ENCODE results near the gene ALDH1A3.

The ALDH1A3 gene

GRCh38 chr15:100924436-100924835, 44.8 kb downstream of the ALDH1A3 start:
- H3K4me1 Mint-ChIP-seq = peaks cover 17% of the 10 kb centered on the region

GRCh38 chr15:100925480-100925879, 45.8 kb downstream of the ALDH1A3 start:
- peaks cover 11% of the 10 kb centered on the region for H3K4me1 Mint-ChIP-seq
- no peaks in the 10 kb centered on the region for H3K36me3 Mint-ChIP-seq
- H3K4me3 Mint-ChIP-seq = no peak overlapping the region
- CTCF ChIA-PET = interaction anchor here (3.4 kb wide), 1 partner anchor 82 kb away, joined by 13 read pairs; no protein-coding TSS in a partner anchor
- no peak for DNase-seq
- H3K9me3 Mint-ChIP-seq = no peaks in the 10 kb centered on the region
- H3K27me3 Mint-ChIP-seq = peaks cover 36% of the 10 kb centered on the region
- no peak overlapping the region for H3K27ac Mint-ChIP-seq

More at GRCh38 chr15:100924436-100924835, 44.8 kb downstream of the ALDH1A3 start:
- Mint-ChIP-seq H3K27me3 (peaks cover 46% of the 10 kb centered on the region), H3K9me3 (no peaks in the 10 kb centered on the region), H3K27ac (no peak overlapping the region), H3K36me3 (no peaks in the 10 kb centered on the region), H3K4me3 (no peak overlapping the region)
- CTCF ChIA-PET = interaction anchor here (1.1 to 3.4 kb wide), 2 partner anchors 52 to 83 kb away, joined by 3 to 13 read pairs; no protein-coding TSS in a partner anchor
- DNase-seq = no peak

- DNase-seq = no peak
- CTCF ChIA-PET = no interaction called here
- Mint-ChIP-seq H3K9me3 (no peaks in the 10 kb centered on the region), H3K27ac (no peak overlapping the region), H3K4me3 (no peak overlapping the region), H3K36me3 (no peaks in the 10 kb centered on the region), H3K27me3 (peaks cover 30% of the 10 kb centered on the region), H3K4me1 (peaks cover 11% of the 10 kb centered on the region)
These were observed 46.6 kb downstream of the ALDH1A3 start for GRCh38 chr15:100926258-100926657.

- H3K9me3 Mint-ChIP-seq = no peaks in the 10 kb centered on the region
- DNase-seq = no peak
- H3K4me3 Mint-ChIP-seq = no peak overlapping the region
- H3K4me1 Mint-ChIP-seq = peaks cover 8% of the 10 kb centered on the region
- no peak overlapping the region for H3K27ac Mint-ChIP-seq
- no peaks in the 10 kb centered on the region for H3K36me3 Mint-ChIP-seq
- CTCF ChIA-PET = interaction anchor here (1.0 to 1.4 kb wide), 2 partner anchors 10 to 82 kb away, joined by 3 to 4 read pairs; no protein-coding TSS in a partner anchor
- peaks cover 24% of the 10 kb centered on the region for H3K27me3 Mint-ChIP-seq
These were observed 47.5 kb downstream of the ALDH1A3 start for GRCh38 chr15:100926971-100927756.

- H3K4me1 Mint-ChIP-seq = no peaks in the 10 kb centered on the region
- DNase-seq = no peak
- no peaks in the 10 kb centered on the region for H3K36me3 Mint-ChIP-seq
- CTCF ChIA-PET = interaction anchor here (1.6 kb wide), 1 partner anchor 11 kb away, joined by 7 read pairs; the partner anchor contains the start of gene LRRK1
- no peak overlapping the region for H3K4me3 Mint-ChIP-seq
- no peak overlapping the region for H3K27ac Mint-ChIP-seq
- H3K27me3 Mint-ChIP-seq = peaks cover 14% of the 10 kb centered on the region
- H3K9me3 Mint-ChIP-seq = no peaks in the 10 kb centered on the region
These were observed 49.1 kb downstream of the ALDH1A3 start for GRCh38 chr15:100928632-100929280.

- Mint-ChIP-seq H3K4me3 (no peak overlapping the region), H3K27ac (no peak overlapping the region), H3K9me3 (no peaks in the 10 kb centered on the region), H3K36me3 (no peaks in the 10 kb centered on the region), H3K4me1 (no peaks in the 10 kb centered on the region), H3K27me3 (peaks cover 8% of the 10 kb centered on the region)
- CTCF ChIA-PET = interaction anchor here (0.6 to 1.6 kb wide), 2 partner anchors 8 to 11 kb away, joined by 4 to 7 read pairs; partner anchors contain the start of gene LRRK1
- DNase-seq = no peak
These were observed 50.0 kb downstream of the ALDH1A3 start for GRCh38 chr15:100929641-100930042.

- Mint-ChIP-seq H3K9me3 (no peaks in the 10 kb centered on the region), H3K4me1 (no peaks in the 10 kb centered on the region), H3K36me3 (no peaks in the 10 kb centered on the region), H3K4me3 (no peak overlapping the region), H3K27me3 (peaks cover 8% of the 10 kb centered on the region), H3K27ac (no peak overlapping the region)
- CTCF ChIA-PET = interaction anchor here (1.2 to 1.6 kb wide), 2 partner anchors 9 to 12 kb away, joined by 3 to 7 read pairs; partner anchors contain the start of gene LRRK1
- no peak for DNase-seq
These were observed 50.7 kb downstream of the ALDH1A3 start for GRCh38 chr15:100930306-100930848.

GRCh38 chr15:100931143-100931890, 51.7 kb downstream of the ALDH1A3 start:
- no peak for DNase-seq
- H3K27ac Mint-ChIP-seq = no peak overlapping the region
- no peaks in the 10 kb centered on the region for H3K4me1 Mint-ChIP-seq
- CTCF ChIA-PET = interaction anchor here (1.2 kb wide), 1 partner anchor 10 kb away, joined by 3 read pairs; no protein-coding TSS in a partner anchor
- H3K4me3 Mint-ChIP-seq = no peak overlapping the region
- H3K36me3 Mint-ChIP-seq = no peaks in the 10 kb centered on the region
- H3K27me3 Mint-ChIP-seq = peaks cover 13% of the 10 kb centered on the region
- no peaks in the 10 kb centered on the region for H3K9me3 Mint-ChIP-seq

- CTCF ChIA-PET = no interaction called here
- H3K9me3 Mint-ChIP-seq = no peaks in the 10 kb centered on the region
- no peak overlapping the region for H3K4me3 Mint-ChIP-seq
- no peak for DNase-seq
- peaks cover 13% of the 10 kb centered on the region for H3K27me3 Mint-ChIP-seq
- H3K36me3 Mint-ChIP-seq = no peaks in the 10 kb centered on the region
- no peak overlapping the region for H3K27ac Mint-ChIP-seq
- H3K4me1 Mint-ChIP-seq = no peaks in the 10 kb centered on the region
These were observed 53.2 kb downstream of the ALDH1A3 start for GRCh38 chr15:100932676-100933348.

- Mint-ChIP-seq H3K36me3 (no peaks in the 10 kb centered on the region), H3K4me1 (no peaks in the 10 kb centered on the region), H3K9me3 (no peaks in the 10 kb centered on the region), H3K27ac (no peak overlapping the region), H3K27me3 (peaks cover 14% of the 10 kb centered on the region), H3K4me3 (no peak overlapping the region)
- CTCF ChIA-PET = interaction anchor here (1.2 kb wide), 1 partner anchor 16 kb away, joined by 3 read pairs; no protein-coding TSS in a partner anchor
- DNase-seq = no peak
These were observed 54.5 kb downstream of the ALDH1A3 start for GRCh38 chr15:100934166-100934565.

- CTCF ChIA-PET = interaction anchor here (1.2 kb wide), 1 partner anchor 17 kb away, joined by 3 read pairs; no protein-coding TSS in a partner anchor
- Mint-ChIP-seq H3K4me3 (no peak overlapping the region), H3K27me3 (peaks cover 14% of the 10 kb centered on the region), H3K36me3 (no peaks in the 10 kb centered on the region), H3K9me3 (no peaks in the 10 kb centered on the region), H3K4me1 (no peaks in the 10 kb centered on the region), H3K27ac (no peak overlapping the region)
- no peak for DNase-seq
These were observed 55.1 kb downstream of the ALDH1A3 start for GRCh38 chr15:100934726-100935125.

- peaks cover 9% of the 10 kb centered on the region for H3K27me3 Mint-ChIP-seq
- DNase-seq = no peak
- H3K36me3 Mint-ChIP-seq = no peaks in the 10 kb centered on the region
- no peaks in the 10 kb centered on the region for H3K9me3 Mint-ChIP-seq
- H3K27ac Mint-ChIP-seq = no peak overlapping the region
- CTCF ChIA-PET = interaction anchor here (1.8 kb wide), 1 partner anchor 20 kb away, joined by 5 read pairs; no protein-coding TSS in a partner anchor
- no peaks in the 10 kb centered on the region for H3K4me1 Mint-ChIP-seq
- H3K4me3 Mint-ChIP-seq = no peak overlapping the region
These were observed 57.5 kb downstream of the ALDH1A3 start for GRCh38 chr15:100937171-100937570.

GRCh38 chr15:100939791-100940190, 60.2 kb downstream of the ALDH1A3 start:
- DNase-seq = no peak
- no peaks in the 10 kb centered on the region for H3K36me3 Mint-ChIP-seq
- no peaks in the 10 kb centered on the region for H3K9me3 Mint-ChIP-seq
- no peak overlapping the region for H3K4me3 Mint-ChIP-seq
- H3K4me1 Mint-ChIP-seq = no peaks in the 10 kb centered on the region
- H3K27ac Mint-ChIP-seq = no peak overlapping the region
- CTCF ChIA-PET = no interaction called here
- peaks cover 9% of the 10 kb centered on the region for H3K27me3 Mint-ChIP-seq

Data from activated naive CD4-positive, alpha-beta T cell treated with anti-CD3 and anti-CD28 coated beads, Interleukin-2, amount 10 ng/mL, durations not matched to agents 7 days and 5 days (primary cell).